ENCODE data around the gene SCGB1A1. TPM values are rescaled to one million over a fixed set of nuclear protein-coding genes. Genes with fewer than 3 reads are reported as not detected.
A peak's percentile ranks its signal among the peaks of the same experiment; 100 is the strongest.

The SCGB1A1 gene
- total RNA-seq, 4 donors from 2014 or later, result not detected

DNA sequence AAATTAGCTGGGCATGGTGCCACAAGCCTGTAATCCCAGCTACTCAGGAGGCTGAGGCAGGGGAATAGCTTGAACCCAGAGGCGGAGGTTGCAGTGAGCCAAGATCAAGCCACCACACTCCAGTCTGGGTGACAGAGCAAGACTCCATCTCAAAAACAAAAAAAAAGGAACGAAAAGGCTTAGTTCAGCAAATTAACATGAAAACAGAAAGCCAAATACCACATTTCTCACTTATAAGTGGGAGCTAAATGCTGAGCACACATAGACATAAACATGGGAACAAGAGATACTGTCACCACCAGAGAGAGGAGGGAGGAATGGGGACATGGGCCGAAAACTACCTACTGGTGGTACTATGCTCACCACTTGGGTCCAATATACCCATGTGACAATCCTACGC, 38.6 kb downstream of the SCGB1A1 start:
- H3K9me3 ChIP-seq, result no peaks in the 10 kb centered on the region
- H3K27me3 ChIP-seq, result no peaks in the 10 kb centered on the region
- WGBS, 2 donors, result 47 to 56% methylated on average over 4 of the region's 4 CpGs
- peaks cover 0 to 45% (median 32%) of the 10 kb centered on the region in 4 donors for H3K4me1 ChIP-seq
- H3K27ac ChIP-seq, result peak overlapping the region; percentile 62 to 90 (median 78)
- H3K4me3 ChIP-seq, result no peak overlapping the region
- TF ChIP-seq, protein P1, sequence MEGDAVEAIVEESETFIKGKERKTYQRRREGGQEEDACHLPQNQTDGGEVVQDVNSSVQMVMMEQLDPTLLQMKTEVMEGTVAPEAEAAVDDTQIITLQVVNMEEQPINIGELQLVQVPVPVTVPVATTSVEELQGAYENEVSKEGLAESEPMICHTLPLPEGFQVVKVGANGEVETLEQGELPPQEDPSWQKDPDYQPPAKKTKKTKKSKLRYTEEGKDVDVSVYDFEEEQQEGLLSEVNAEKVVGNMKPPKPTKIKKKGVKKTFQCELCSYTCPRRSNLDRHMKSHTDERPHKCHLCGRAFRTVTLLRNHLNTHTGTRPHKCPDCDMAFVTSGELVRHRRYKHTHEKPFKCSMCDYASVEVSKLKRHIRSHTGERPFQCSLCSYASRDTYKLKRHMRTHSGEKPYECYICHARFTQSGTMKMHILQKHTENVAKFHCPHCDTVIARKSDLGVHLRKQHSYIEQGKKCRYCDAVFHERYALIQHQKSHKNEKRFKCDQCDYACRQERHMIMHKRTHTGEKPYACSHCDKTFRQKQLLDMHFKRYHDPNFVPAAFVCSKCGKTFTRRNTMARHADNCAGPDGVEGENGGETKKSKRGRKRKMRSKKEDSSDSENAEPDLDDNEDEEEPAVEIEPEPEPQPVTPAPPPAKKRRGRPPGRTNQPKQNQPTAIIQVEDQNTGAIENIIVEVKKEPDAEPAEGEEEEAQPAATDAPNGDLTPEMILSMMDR (IDR thresholded peaks at IDR 0.05), result no peak
- TF ChIP-seq EP300 (IDR thresholded peaks at IDR 0.05), result no peak
- TF ChIP-seq POLR2A (IDR thresholded peaks at IDR 0.05), result no peak
- H3K36me3 ChIP-seq, result no peaks in the 10 kb centered on the region
- DNase-seq (ENCODE audit: low spot score in 2 of 2), result no peak

DNA sequence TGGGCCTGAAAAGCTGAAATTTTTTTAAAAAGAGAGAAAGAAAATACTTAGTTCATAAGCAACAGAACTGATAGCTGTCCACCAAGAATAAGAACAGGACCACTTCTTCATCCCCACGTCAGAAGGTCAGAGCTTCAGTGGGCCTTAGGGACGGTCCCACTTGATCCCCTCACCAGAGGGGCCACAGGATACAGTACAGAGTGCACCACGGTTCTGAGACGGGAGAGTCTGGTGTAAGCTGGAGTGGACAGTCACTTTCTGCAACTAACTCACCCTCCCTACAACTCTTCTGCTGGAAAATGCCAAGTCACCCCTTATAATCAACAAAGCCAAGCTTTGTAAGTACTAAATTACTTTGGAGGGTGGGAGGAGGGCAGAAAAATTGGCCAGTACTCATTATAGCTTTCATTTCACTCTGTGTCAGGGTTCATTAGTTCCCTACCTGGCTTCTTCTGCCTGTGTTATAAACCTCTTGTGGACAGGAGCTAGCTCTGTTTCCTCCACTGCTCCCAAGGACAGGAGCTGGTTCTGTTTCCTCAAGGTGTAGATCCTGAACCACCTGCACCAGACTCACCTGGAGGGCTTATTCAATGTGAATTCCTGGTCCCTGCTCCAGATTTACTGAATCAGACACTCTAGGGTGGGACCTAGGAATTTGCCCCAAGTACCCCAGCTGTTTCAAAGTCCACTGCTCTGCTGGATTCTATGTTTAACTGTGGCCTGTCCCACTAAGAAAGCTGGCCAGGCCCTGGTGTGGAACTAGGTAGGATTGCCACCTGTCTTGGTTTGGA, 39.6 kb downstream of the SCGB1A1 start:
- Histone ChIP-seq H3K9me3 (no peaks in the 10 kb centered on the region), H3K36me3 (no peaks in the 10 kb centered on the region), H3K4me3 (no peak overlapping the region), H3K4me1 (peaks cover 0 to 55% (median 33%) of the 10 kb centered on the region in 4 donors), H3K27me3 (no peaks in the 10 kb centered on the region), H3K27ac (peak overlapping the region; percentile 62 to 90 (median 78))
- no peak for DNase-seq (ENCODE audit: low spot score in 2 of 2)
- 17 to 33% methylated on average over 4 of the region's 4 CpGs for WGBS, 2 donors
- no peak for TF ChIP-seq POLR2A (IDR thresholded peaks at IDR 0.05)
- peak in 1 of 2 donors; percentile 46 for TF ChIP-seq EP300 (IDR thresholded peaks at IDR 0.05)

DNA sequence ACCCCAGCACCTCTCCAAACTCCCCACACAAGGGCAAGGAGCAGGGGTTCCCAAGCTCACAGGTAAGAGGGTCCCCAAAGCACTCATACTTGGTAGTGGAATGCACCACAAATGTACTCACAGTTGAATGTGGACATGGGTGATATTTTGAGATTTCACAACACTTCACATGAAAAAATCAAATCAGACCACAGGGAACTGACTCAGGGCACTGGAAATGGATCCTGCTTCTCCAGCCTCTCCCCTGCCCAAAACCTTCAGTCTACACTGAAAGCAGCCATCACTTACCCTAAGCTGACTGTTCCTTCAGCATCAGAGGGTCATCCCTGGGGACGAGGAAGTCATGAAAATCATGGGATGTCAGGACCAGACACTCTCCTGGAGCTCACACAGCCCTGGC, 40.2 kb downstream of the SCGB1A1 start:
- DNase-seq (ENCODE audit: low spot score in 2 of 2), result no peak
- H3K27ac ChIP-seq, result peak overlapping the region in 3 of 4 donors; percentile 74 to 90 (median 81)
- no peaks in the 10 kb centered on the region for H3K27me3 ChIP-seq
- 70 to 78% methylated on average over 1 of the region's 1 CpG for WGBS, 2 donors
- no peaks in the 10 kb centered on the region for H3K9me3 ChIP-seq
- H3K4me3 ChIP-seq, result no peak overlapping the region
- no peaks in the 10 kb centered on the region for H3K36me3 ChIP-seq
- TF ChIP-seq EP300 (IDR thresholded peaks at IDR 0.05), result no peak
- peaks cover 0 to 60% (median 33%) of the 10 kb centered on the region in 4 donors for H3K4me1 ChIP-seq

DNA sequence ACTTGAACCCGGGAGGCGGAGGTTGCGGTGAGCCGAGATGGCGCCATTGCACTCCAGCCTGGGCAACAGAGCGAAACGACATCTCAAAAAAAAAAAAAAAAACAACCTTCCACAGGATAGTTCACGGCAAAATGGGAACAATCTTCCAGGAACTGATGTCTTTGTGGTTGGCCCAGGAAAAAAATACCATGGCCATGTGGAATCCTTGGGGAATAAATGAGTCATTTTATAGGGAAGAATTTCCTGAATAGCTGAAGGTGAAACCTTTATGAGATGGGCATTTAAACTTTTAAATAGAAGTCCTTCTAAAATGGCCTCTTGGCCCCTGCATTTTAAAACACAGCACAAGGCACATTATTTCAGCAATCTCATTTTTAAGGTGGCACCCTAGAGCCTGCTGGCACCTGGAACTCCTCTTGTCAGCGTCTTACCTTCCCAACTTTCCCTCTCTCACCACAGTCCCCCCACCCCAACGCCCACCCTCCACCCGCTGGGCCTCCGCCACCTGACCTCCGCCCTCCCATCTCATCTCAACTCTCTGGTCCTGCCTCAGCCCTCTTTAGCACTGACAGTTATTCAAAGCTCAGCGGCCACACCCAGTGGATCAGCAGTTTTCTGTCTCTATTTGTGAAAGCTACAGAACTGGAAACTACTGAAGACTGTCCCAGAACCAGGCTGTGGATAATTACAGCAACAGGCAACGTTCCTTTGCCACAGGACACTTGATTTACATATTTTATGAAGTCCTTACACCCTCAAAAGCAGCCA, 43.1 kb downstream of the SCGB1A1 start:
- 75 to 77% methylated on average over 15 of the region's 15 CpGs for WGBS, 2 donors
- H3K27ac ChIP-seq, result peak overlapping the region in 3 of 4 donors; percentile 68 to 83 (median 80)

DNA sequence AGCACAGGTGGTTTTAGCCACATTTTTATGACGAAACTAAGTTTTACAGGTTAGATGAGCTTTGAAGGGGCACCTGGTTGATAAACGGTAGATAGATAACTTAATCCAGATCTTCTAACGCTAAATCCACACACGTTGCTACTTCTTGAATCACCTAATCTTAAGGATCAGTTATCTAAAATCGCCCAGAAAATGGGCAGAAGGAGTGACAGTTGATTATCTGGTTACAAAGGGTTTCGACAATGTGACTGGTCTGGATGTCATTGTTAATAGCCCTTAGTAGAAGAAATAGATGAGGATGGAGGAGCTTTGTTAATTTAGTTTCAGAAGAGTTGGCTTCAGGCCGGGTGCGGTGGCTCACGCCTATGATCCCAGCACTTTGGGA, 43.7 kb downstream of the SCGB1A1 start:
- H3K36me3 ChIP-seq, result no peaks in the 10 kb centered on the region
- peak overlapping the region in 3 of 4 donors; percentile 68 to 83 (median 80) for H3K27ac ChIP-seq
- DNase-seq (ENCODE audit: low spot score in 2 of 2), result no peak
- no peak overlapping the region for H3K4me3 ChIP-seq
- WGBS, 2 donors, result 85 to 88% methylated on average over 9 of the region's 9 CpGs
- no peaks in the 10 kb centered on the region for H3K27me3 ChIP-seq
- peaks cover 0 to 48% (median 24%) of the 10 kb centered on the region in 4 donors for H3K4me1 ChIP-seq
- H3K9me3 ChIP-seq, result no peaks in the 10 kb centered on the region
- TF ChIP-seq EP300 (IDR thresholded peaks at IDR 0.05) (no peak), POLR2A (IDR thresholded peaks at IDR 0.05) (no peak)
- TF ChIP-seq, protein P1 (IDR thresholded peaks at IDR 0.05), result no peak

More for the DNA sequence above, 43.1 kb downstream of the SCGB1A1 start:
- Histone ChIP-seq H3K27me3 (no peaks in the 10 kb centered on the region), H3K4me3 (no peak overlapping the region), H3K4me1 (peaks cover 0 to 53% (median 28%) of the 10 kb centered on the region in 4 donors), H3K9me3 (no peaks in the 10 kb centered on the region), H3K36me3 (no peaks in the 10 kb centered on the region)
- TF ChIP-seq EP300 (IDR thresholded peaks at IDR 0.05), result peak in 1 of 2 donors; percentile 39
- TF ChIP-seq, protein P1 (IDR thresholded peaks at IDR 0.05), result no peak
- DNase-seq (ENCODE audit: low spot score in 2 of 2), result peak in 1 of 2 donors; percentile 39

All from tibial nerve (tissue), 4 donors.